Measurements from ENCODE around the gene ZNF681. TPM values are rescaled to one million over a fixed set of nuclear protein-coding genes. Genes with fewer than 3 reads are reported as not detected.

Gene ZNF681
- polyA plus RNA-seq (2012; ENCODE audit: insufficient read length, low read depth) = not detected

DNA sequence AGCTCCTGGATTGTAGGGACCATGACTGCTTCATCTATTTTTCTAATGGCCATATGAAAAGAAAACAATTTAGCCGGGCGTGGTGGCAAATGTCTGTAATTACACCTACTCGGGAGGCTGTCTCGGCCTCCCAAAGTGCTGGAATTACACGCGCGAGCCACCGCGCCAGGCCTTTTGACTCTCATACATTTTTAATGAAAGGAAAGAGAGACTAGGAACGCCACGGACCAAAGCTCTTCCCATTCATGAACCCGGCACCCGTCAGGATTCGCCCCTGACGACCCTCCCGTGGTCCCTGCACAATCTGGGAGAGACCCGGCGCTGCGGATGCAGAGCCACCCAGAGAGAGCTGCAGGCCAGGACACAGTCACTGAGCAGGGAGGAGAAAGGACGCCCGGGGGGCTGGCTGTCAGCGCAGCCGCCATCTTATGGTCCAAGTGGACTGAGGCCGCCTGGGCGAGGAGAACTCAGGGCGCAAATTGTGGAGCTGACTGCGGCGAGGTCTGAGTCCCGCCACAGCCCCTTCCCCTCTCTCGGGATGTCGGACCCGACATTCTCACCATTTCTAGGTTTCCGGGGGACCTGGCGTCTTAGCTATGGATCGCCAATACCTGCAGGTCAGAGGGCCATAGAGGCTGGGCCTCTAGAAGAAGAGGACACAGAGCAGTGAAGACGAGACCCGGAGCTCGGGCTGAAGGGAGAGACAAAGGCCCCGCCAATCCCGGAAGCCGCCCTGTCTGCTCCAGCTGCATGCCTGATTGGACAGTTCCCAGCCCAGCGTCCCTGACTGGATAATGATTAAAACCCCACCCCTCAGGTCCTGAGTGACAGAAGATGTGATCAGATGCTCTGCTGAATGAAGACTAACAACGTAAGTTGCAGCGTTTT lies at the start of gene ZNF681:
ZNF681 (minus strand) TSS at position 705 of the 888 bp plus-strand sequence; CDS start at position 563, 142 bp downstream.
- TF ChIP-seq TAF1 (IDR thresholded peaks at IDR 0.05; ENCODE audit: borderline replicate concordance, insufficient read depth, low read length) (no peak), FOXP2 (optimal IDR thresholded peaks at IDR 0.05; ENCODE audit: borderline replicate concordance, extremely low read depth, extremely low read length, insufficient read depth) (no peak), SIN3A (IDR thresholded peaks at IDR 0.05; ENCODE audit: borderline replicate concordance, insufficient read depth, low read length) (no peak), POLR2AphosphoS5 (IDR thresholded peaks at IDR 0.05; ENCODE audit: low read depth, low read length) (peak; percentile 34; the same call in 1 of the 2 replicates)
- TF ChIP-seq, protein P1, sequence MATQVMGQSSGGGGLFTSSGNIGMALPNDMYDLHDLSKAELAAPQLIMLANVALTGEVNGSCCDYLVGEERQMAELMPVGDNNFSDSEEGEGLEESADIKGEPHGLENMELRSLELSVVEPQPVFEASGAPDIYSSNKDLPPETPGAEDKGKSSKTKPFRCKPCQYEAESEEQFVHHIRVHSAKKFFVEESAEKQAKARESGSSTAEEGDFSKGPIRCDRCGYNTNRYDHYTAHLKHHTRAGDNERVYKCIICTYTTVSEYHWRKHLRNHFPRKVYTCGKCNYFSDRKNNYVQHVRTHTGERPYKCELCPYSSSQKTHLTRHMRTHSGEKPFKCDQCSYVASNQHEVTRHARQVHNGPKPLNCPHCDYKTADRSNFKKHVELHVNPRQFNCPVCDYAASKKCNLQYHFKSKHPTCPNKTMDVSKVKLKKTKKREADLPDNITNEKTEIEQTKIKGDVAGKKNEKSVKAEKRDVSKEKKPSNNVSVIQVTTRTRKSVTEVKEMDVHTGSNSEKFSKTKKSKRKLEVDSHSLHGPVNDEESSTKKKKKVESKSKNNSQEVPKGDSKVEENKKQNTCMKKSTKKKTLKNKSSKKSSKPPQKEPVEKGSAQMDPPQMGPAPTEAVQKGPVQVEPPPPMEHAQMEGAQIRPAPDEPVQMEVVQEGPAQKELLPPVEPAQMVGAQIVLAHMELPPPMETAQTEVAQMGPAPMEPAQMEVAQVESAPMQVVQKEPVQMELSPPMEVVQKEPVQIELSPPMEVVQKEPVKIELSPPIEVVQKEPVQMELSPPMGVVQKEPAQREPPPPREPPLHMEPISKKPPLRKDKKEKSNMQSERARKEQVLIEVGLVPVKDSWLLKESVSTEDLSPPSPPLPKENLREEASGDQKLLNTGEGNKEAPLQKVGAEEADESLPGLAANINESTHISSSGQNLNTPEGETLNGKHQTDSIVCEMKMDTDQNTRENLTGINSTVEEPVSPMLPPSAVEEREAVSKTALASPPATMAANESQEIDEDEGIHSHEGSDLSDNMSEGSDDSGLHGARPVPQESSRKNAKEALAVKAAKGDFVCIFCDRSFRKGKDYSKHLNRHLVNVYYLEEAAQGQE (IDR thresholded peaks at IDR 0.05; ENCODE audit: insufficient read depth in 1 of 2, low read depth in 2 of 2, low read length in 2 of 2) = no peak

DNA sequence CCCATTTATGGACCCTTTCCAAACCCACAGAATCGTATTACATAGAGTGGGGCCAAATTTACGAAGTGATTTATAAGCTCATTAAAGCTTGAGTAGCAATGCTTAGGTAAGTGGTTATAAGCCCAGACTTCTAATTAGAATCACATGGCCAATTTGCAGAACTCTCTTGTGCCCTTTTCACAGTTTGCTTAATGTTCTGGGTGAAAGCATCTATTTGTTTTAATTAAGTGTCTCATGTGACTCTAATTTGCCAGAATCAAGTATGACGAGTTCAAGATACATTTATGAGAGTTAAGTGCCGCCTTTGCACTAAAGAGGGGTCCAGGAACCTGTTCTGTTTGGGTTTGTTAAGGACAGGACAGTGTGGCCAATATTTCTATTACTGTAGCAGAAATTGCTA lies 46.0 kb upstream of the ZNF681 start:
- TF ChIP-seq SIN3A (IDR thresholded peaks at IDR 0.05; ENCODE audit: borderline replicate concordance, insufficient read depth, low read length) = no peak
- TF ChIP-seq, protein P1 (IDR thresholded peaks at IDR 0.05; ENCODE audit: insufficient read depth in 1 of 2, low read depth in 2 of 2, low read length in 2 of 2) = no peak
- TF ChIP-seq TAF1 (IDR thresholded peaks at IDR 0.05; ENCODE audit: borderline replicate concordance, insufficient read depth, low read length) = no peak
- no peak for TF ChIP-seq FOXP2 (optimal IDR thresholded peaks at IDR 0.05; ENCODE audit: borderline replicate concordance, extremely low read depth, extremely low read length, insufficient read depth)
- no peak for TF ChIP-seq POLR2AphosphoS5 (IDR thresholded peaks at IDR 0.05; ENCODE audit: low read depth, low read length)

DNA sequence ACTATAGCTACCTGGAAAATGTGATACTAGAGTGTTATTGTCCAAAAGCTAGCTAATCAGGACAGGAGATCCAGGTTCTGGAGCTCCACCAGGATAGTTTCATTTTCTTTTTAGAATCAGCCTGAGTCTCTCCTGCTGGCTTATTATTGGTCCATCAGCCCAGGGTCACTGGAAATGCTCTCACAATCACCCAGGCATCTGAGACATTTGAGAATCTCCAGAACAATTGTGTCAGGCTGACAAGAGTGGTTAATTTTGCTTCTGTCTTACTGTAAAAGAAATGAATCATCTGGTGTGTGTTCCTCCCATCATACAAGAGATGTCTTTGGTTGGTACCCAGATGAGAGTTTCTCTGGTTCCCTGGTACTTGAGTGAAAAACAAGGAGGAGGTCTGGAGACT lies 43.6 kb upstream of the ZNF681 start:
- TF ChIP-seq POLR2AphosphoS5 (IDR thresholded peaks at IDR 0.05; ENCODE audit: low read depth, low read length) (no peak), TAF1 (IDR thresholded peaks at IDR 0.05; ENCODE audit: borderline replicate concordance, insufficient read depth, low read length) (no peak), SIN3A (IDR thresholded peaks at IDR 0.05; ENCODE audit: borderline replicate concordance, insufficient read depth, low read length) (no peak), FOXP2 (optimal IDR thresholded peaks at IDR 0.05; ENCODE audit: borderline replicate concordance, extremely low read depth, extremely low read length, insufficient read depth) (no peak)
- TF ChIP-seq, protein P1 (IDR thresholded peaks at IDR 0.05; ENCODE audit: insufficient read depth in 1 of 2, low read depth in 2 of 2, low read length in 2 of 2) = no peak

DNA sequence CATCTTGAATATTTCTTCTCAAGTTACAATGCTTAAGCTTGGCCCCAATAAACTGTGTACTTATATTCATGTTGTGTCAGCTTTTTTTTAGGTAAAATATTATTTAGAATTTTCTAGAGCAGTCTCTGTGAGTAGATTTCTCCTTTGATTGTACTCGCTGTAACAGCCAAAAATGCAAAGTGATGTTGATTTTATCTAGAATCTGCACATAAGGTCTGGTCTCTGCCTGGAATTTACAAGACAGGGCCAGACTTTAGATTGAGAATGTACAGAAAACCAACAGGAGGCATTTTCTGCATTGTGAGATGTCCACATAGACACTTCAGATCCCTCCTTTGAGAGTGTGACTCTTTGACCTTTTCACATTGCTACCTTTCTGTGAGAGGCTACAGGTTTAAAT lies 43.1 kb upstream of the ZNF681 start:
- TF ChIP-seq, protein P1 (IDR thresholded peaks at IDR 0.05; ENCODE audit: insufficient read depth in 1 of 2, low read depth in 2 of 2, low read length in 2 of 2) = no peak
- TF ChIP-seq TAF1 (IDR thresholded peaks at IDR 0.05; ENCODE audit: borderline replicate concordance, insufficient read depth, low read length) (no peak), FOXP2 (optimal IDR thresholded peaks at IDR 0.05; ENCODE audit: borderline replicate concordance, extremely low read depth, extremely low read length, insufficient read depth) (no peak)
